GM12892 (cell line): ENCODE measurements around the gene FAT4.

ENCODE experiments used
- DNase-seq: peaks from one replicate; pipeline ENCODE4 v3.0.0; 2011; ENCODE audit not compliant: insufficient read length
- FAIRE-seq: peaks from 2 replicates; lab custom pipeline; 2011; peaks lifted over from hg19 to GRCh38; lab: Jason Lieb, UNC
- POLR2A ChIP-seq: IDR thresholded peaks from 2 replicates; pipeline ENCODE4 v1.6.1; 2011; ENCODE audit warnings: low read depth, low read length, control low read depth
- POLR2AphosphoS5 ChIP-seq: IDR thresholded peaks from 2 replicates; pipeline ENCODE4 v1.6.1; 2011; ENCODE audit warnings: low read depth, low read length, control low read depth
- TAF1 ChIP-seq: IDR thresholded peaks from 2 replicates; pipeline ENCODE4 v1.6.1; 2011; ENCODE audit warnings: low read depth, mild to moderate bottlenecking, control low read depth, low read length, borderline replicate concordance

Gene FAT4

GRCh38 chr4:125303821-125304220 lies 10.9 kb upstream of the FAT4 start:
- TF ChIP-seq POLR2AphosphoS5 (no peak), POLR2A (no peak), TAF1 (no peak)
- DNase-seq (no peak), FAIRE-seq (no peak)

- DNase-seq = no peak
- TF ChIP-seq POLR2A = no peak
- TF ChIP-seq TAF1 = no peak
- TF ChIP-seq POLR2AphosphoS5 = no peak
- no peak for FAIRE-seq
Observed at GRCh38 chr4:125306112-125306511, 8.6 kb upstream of the FAT4 start.

- FAIRE-seq (no peak), DNase-seq (no peak)
- no peak for TF ChIP-seq POLR2A
- no peak for TF ChIP-seq POLR2AphosphoS5
Observed at GRCh38 chr4:125306533-125306932, 8.2 kb upstream of the FAT4 start.

- TF ChIP-seq TAF1 (no peak), POLR2A (no peak), POLR2AphosphoS5 (no peak)
- FAIRE-seq (no peak), DNase-seq (no peak)
Observed at GRCh38 chr4:125311503-125311902, 3.3 kb upstream of the FAT4 start.

GRCh38 chr4:125313497-125313896 lies 1.3 kb upstream of the FAT4 start:
- TF ChIP-seq POLR2A (no peak), POLR2AphosphoS5 (no peak), TAF1 (no peak)
- no peak for DNase-seq
- FAIRE-seq = peak; percentile 70

- TF ChIP-seq POLR2A = no peak
- TF ChIP-seq POLR2AphosphoS5 = no peak
- no peak for TF ChIP-seq TAF1
- no peak for DNase-seq
- no peak for FAIRE-seq
Observed at GRCh38 chr4:125313989-125314667, 627 bp upstream of the FAT4 start.

- DNase-seq = no peak
- FAIRE-seq = no peak
- TF ChIP-seq TAF1 (no peak), POLR2A (no peak), POLR2AphosphoS5 (no peak)
Observed at GRCh38 chr4:125315576-125316400, 1.0 kb downstream of the FAT4 start.

- TF ChIP-seq TAF1 (no peak), POLR2AphosphoS5 (no peak), POLR2A (no peak)
- no peak for FAIRE-seq
- DNase-seq = no peak
Observed at GRCh38 chr4:125316401-125316790, 1.6 kb downstream of the FAT4 start.

GRCh38 chr4:125316791-125317524 lies 2.2 kb downstream of the FAT4 start:
- no peak for TF ChIP-seq POLR2AphosphoS5
- no peak for TF ChIP-seq POLR2A
- TF ChIP-seq TAF1 = no peak
- DNase-seq = no peak

GRCh38 chr4:125317525-125317877 lies 2.7 kb downstream of the FAT4 start:
- TF ChIP-seq POLR2A (no peak), POLR2AphosphoS5 (no peak), TAF1 (no peak)
- no peak for DNase-seq
- no peak for FAIRE-seq

More at GRCh38 chr4:125316791-125317524, 2.2 kb downstream of the FAT4 start:
- no peak for FAIRE-seq

- FAIRE-seq = no peak
Observed at GRCh38 chr4:125319311-125319710, 4.6 kb downstream of the FAT4 start.

More at GRCh38 chr4:125319311-125319710, 4.6 kb downstream of the FAT4 start:
- no peak for TF ChIP-seq TAF1
- TF ChIP-seq POLR2A = no peak
- no peak for TF ChIP-seq POLR2AphosphoS5
- no peak for DNase-seq
